HUES6 (cell line): ENCODE measurements around the gene GPR107.
A peak's percentile ranks its signal among the peaks of the same experiment; 100 is the strongest.

ENCODE experiments used
- H3K27ac ChIP-seq: 2 replicates; pipeline ENCODE4 v1.7.0; 2013; ENCODE audit warnings: low read depth, mild to moderate bottlenecking, low read length, inconsistent platforms
- H3K27me3 ChIP-seq: 2 replicates; pipeline ENCODE4 v1.6.1; 2013; ENCODE audit warnings: low read length; ENCODE audit not compliant: control insufficient read depth, insufficient read depth
- H3K36me3 ChIP-seq: 2 replicates; pipeline ENCODE4 v1.6.1; 2013; ENCODE audit warnings: low read length; ENCODE audit not compliant: control insufficient read depth, insufficient read depth
- H3K4me1 ChIP-seq: 2 replicates; pipeline ENCODE4 v1.6.1; 2013; ENCODE audit warnings: low read length; ENCODE audit not compliant: control insufficient read depth, insufficient read depth
- H3K4me3 ChIP-seq: 2 replicates; pipeline ENCODE4 v1.5.1; 2013; ENCODE audit warnings: low read depth, low read length
- H3K9ac ChIP-seq: one replicate; pipeline ENCODE4 v1.6.1; 2013; ENCODE audit warnings: mild to moderate bottlenecking, low read length
- H3K9me3 ChIP-seq: 2 replicates; pipeline ENCODE4 v1.6.1; 2013; ENCODE audit warnings: low read depth, low read length; ENCODE audit not compliant: control insufficient read depth, insufficient read depth

Gene GPR107

DNA sequence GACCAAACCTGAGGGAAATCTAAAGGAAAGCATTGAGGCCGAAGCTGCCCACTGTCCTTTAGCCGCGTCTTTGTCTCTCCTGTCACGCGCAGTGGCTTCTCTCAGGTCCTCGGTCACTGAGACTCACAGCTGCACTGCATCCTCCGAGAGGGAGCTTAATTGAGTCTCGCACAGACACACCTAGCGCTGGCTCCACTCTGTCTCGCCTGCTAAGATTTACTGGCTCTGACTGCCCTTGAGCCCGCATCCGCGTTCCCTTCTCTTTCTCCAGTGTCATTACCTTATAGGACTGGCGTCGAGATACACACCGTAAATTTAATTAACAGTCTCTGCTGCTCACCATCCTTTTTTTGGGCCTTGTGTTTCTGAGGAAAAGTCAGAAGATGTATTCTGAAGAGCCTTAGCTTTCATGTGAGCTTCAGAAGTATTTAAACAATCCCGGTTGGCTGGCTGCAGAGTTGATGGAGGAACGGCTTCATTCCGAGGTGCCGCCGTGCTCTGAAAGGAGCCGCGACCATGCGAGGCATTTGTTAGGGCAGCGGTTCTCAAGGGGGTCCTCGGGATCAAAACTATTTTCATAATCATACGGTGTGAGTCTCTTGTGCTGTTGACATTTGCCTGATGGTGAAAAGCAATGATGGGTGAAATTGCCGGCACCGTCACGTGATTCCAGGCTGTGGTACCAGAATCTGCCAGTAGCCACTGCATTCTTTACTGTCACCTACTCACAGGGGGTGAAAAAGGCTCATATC, 58.3 kb downstream of the GPR107 start:
- H3K27me3 ChIP-seq = no peaks in the 10 kb centered on the region
- H3K9ac ChIP-seq = no peak overlapping the region
- no peaks in the 10 kb centered on the region for H3K9me3 ChIP-seq
- H3K27ac ChIP-seq = no peak overlapping the region
- H3K36me3 ChIP-seq = peaks cover 39% of the 10 kb centered on the region
- no peak overlapping the region for H3K4me3 ChIP-seq
- H3K4me1 ChIP-seq = peaks cover 5% of the 10 kb centered on the region; the same call in 1 of the 2 replicates

DNA sequence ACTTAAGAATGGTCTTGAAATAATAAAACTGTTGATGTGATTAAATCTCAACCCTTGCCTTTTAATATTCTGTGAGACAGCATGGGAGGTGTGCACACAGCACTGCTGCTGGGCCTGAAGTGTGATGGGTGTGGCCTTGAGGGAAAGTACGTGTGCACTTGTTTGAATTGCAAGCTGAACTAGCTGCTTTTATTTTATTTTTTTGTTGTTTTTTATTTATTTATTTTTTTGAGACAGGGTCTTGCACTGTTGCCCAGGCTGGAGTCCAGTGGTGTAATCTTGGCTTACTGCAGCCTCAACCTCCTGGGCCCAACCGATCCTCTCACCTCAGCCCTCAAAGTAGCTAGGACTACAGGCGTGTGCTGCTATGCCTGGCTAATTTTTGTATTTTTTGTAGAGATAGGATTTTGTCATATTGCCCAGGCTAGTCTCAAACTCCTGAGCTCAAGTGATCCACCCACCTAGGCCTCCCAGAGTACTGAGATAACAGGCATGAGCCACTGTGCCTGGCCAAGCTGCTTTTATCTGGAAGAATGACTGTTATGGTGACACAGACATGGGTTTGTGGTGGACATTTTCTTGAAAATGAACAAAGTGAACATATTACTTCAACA, 58.9 kb downstream of the GPR107 start:
- Histone ChIP-seq H3K9ac (no peak overlapping the region), H3K36me3 (peaks cover 36% of the 10 kb centered on the region), H3K27me3 (no peaks in the 10 kb centered on the region), H3K27ac (no peak overlapping the region), H3K4me3 (no peak overlapping the region), H3K4me1 (peaks cover 8% of the 10 kb centered on the region), H3K9me3 (no peaks in the 10 kb centered on the region)

GRCh38 chr9:130114741-130115140, 61.0 kb downstream of the GPR107 start:
- H3K9ac ChIP-seq = no peak overlapping the region
- no peak overlapping the region for H3K4me3 ChIP-seq
- no peaks in the 10 kb centered on the region for H3K27me3 ChIP-seq
- no peaks in the 10 kb centered on the region for H3K9me3 ChIP-seq
- no peak overlapping the region for H3K27ac ChIP-seq
- peaks cover 29% of the 10 kb centered on the region for H3K4me1 ChIP-seq
- peaks cover 24% of the 10 kb centered on the region for H3K36me3 ChIP-seq

- Histone ChIP-seq H3K4me3 (no peak overlapping the region), H3K9me3 (no peaks in the 10 kb centered on the region), H3K36me3 (peaks cover 13% of the 10 kb centered on the region), H3K9ac (no peak overlapping the region), H3K27me3 (no peaks in the 10 kb centered on the region), H3K27ac (no peak overlapping the region), H3K4me1 (peaks cover 34% of the 10 kb centered on the region)
Measured at GRCh38 chr9:130116346-130116745, 62.6 kb downstream of the GPR107 start.

- H3K9me3 ChIP-seq = no peaks in the 10 kb centered on the region
- H3K27me3 ChIP-seq = no peaks in the 10 kb centered on the region
- H3K4me1 ChIP-seq = peaks cover 34% of the 10 kb centered on the region
- no peak overlapping the region for H3K4me3 ChIP-seq
- H3K36me3 ChIP-seq = peaks cover 7% of the 10 kb centered on the region; the same call in 1 of the 2 replicates
- peak overlapping the region; percentile 49 for H3K9ac ChIP-seq
- H3K27ac ChIP-seq = no peak overlapping the region
Measured at GRCh38 chr9:130117376-130117775, 63.7 kb downstream of the GPR107 start.

GRCh38 chr9:130117816-130118632, 64.3 kb downstream of the GPR107 start:
- H3K9ac ChIP-seq = peak overlapping the region; percentile 63
- no peaks in the 10 kb centered on the region for H3K27me3 ChIP-seq
- H3K36me3 ChIP-seq = peaks cover 8% of the 10 kb centered on the region
- H3K9me3 ChIP-seq = no peaks in the 10 kb centered on the region
- peaks cover 34% of the 10 kb centered on the region for H3K4me1 ChIP-seq
- H3K4me3 ChIP-seq = no peak overlapping the region
- H3K27ac ChIP-seq = 0 out of 2 replicates have a peak overlapping the region, but pooled peaks have one; percentile 1

DNA sequence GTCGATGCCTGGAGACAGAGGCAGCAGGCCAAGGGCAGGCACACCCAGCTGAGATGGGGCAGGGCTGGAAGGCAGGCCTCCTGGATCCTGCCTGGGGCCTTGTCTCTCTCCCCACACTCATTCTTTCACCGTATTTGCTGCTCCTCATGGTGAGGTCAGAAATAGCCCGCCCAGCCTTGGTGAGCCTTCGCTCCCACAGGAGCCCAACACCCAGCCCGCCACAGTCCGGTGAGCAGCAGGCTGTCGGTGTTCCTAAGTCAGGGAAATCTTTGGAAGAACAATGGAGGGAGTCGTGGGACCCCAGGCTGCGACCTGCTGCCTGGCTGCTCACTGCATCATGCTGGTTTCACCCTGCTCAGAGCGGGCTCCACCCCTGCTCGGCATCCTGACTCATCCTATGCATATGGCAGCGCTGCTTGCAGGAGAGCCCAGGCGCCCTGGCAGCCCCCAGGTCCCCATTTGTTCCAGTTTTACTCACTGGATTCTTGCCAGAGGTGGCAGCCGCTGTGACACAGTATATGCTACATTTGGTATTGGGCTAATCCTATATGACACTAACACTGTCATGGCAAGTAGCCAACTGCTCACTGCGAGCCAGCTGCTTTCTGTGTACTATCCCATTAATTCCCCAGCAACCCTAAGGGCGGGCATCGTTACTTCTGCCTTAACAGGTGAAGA, 65.3 kb downstream of the GPR107 start:
- Histone ChIP-seq H3K4me3 (no peak overlapping the region), H3K9ac (peak overlapping the region; percentile 63), H3K4me1 (peaks cover 34% of the 10 kb centered on the region), H3K36me3 (peaks cover 9% of the 10 kb centered on the region), H3K27me3 (no peaks in the 10 kb centered on the region), H3K27ac (peak overlapping the region; percentile 72), H3K9me3 (no peaks in the 10 kb centered on the region)

DNA sequence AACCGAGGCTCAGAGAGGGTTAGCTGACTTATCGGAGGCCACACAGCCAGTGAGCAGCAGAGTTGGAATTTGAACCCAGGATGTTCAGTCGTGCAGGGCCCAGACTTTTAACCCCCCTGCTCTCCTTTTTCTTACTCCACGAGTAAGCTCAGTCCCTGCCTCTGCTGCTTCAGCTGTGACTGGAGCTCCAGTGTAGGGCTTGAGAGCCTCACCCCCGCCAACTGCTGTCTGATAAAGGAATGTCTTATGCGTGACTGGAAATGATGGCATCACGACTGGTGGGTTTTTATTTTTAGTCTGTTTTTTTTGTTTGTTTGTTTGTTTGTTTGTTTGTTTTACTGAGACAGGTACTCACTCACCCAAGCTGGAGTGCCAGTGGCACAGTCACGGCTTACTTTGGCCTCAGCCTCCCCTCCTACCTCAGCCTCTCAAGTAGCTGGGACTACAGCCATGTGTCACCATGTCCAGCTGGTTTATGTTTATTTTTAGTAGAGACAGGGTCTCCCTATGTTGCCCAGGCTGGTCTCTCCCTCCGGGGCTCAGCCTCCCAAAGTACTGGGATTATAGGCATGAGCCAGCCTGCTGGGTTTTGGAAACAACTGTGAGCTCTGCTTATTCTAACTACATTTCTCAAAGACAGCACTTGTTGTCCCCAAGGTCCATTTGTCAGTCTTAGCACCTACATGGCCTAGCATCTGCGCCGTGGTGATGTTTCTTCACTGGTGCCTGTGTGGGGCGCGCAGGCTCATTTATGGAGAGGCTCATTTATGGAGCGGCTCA, 66.0 kb downstream of the GPR107 start:
- Histone ChIP-seq H3K4me3 (no peak overlapping the region), H3K27me3 (no peaks in the 10 kb centered on the region), H3K27ac (peak overlapping the region; percentile 72; the same call in 1 of the 2 replicates), H3K9me3 (no peaks in the 10 kb centered on the region), H3K9ac (no peak overlapping the region), H3K4me1 (peaks cover 34% of the 10 kb centered on the region), H3K36me3 (peaks cover 12% of the 10 kb centered on the region)

DNA sequence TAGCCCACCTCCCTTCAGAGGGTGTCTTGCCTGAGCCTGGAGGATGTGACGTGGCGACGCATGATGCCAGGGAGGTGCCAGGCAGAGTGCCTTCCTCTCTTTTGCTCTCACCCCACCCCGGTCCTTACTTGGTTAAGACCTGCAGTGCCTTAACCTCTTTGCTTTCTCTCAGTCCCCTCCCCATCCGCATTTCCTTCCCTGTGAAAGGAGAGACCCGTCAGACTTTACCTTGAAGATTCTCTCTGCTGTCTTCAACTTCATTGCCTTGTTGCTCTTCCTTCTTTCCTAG, 66.5 kb downstream of the GPR107 start:
- Histone ChIP-seq H3K27me3 (no peaks in the 10 kb centered on the region), H3K9me3 (no peaks in the 10 kb centered on the region), H3K4me1 (peaks cover 34% of the 10 kb centered on the region), H3K27ac (no peak overlapping the region), H3K9ac (no peak overlapping the region), H3K4me3 (no peak overlapping the region), H3K36me3 (peaks cover 12% of the 10 kb centered on the region)

- Histone ChIP-seq H3K27ac (no peak overlapping the region), H3K9ac (no peak overlapping the region), H3K4me1 (peaks cover 34% of the 10 kb centered on the region), H3K4me3 (no peak overlapping the region), H3K27me3 (no peaks in the 10 kb centered on the region), H3K36me3 (peaks cover 12% of the 10 kb centered on the region), H3K9me3 (no peaks in the 10 kb centered on the region)
Measured at GRCh38 chr9:130120832-130121231, 67.1 kb downstream of the GPR107 start.
